ENCODE data around the gene HDGFL2. TPM values are rescaled to one million over a fixed set of nuclear protein-coding genes. Genes with fewer than 3 reads are reported as not detected.
"Not testable (repeated sequence)": the region's sequence is repeated elsewhere in the genome, so short reads cannot be mapped to it uniquely, and the experiment has no call there.

Gene HDGFL2
- total and polyA plus RNA-seq, 8 donors = 12.8 to 32.9 (median 18.3) TPM

DNA sequence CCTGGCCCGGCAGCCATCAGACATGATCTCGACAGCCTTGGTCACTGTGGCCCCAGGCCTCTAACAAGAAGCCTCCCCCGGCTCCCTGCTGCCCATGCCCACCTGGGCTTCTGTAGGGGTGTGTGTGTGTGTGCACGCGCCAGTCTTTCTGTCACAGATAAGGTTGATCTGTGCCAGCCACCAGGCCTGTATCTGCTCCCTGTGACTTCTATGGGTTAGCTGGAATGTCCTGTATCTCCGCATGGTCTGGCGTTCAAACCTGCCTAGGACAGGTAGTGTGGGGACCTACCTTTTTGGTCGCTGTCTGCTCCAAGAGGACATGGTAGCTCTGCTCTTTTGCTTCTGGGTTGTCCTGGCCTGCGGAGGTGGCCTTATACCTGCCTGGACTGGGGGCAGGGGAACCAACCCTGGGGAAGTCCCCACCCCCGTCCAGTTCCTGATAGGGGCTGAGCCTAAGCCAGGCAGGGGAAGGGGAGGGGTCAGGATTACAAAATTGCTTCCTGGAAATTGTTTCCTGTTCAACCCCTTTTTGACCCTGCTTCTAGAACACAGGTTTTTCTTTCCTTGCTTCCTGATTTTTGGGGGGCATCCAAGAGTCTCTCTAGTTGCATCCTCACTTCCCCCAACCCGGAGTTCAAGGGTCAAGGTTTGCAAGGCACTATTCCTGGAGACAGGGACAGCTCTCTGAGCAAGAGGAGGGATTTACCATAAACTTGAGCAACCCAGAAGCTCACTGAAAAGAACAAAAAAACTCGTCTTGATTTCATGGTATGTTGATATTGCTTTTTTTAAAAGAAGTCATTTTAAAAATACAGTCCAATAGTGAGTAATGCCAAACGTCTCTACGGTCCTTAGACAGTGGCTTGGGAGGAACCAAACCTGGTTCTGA, 67.8 kb downstream of the HDGFL2 start, which contains the start of gene LRG1:
LRG1 (minus strand) TSS at position 344 of the 889 bp plus-strand sequence; CDS start at position 321, 23 bp downstream.
- Histone ChIP-seq H3K27me3 (no peaks in the 10 kb centered on the region), H3K9me3 (no peaks in the 10 kb centered on the region), H3K4me3 (peak within 1 kb of the TSS; percentile 10 to 58 (median 28)), H3K4me1 (peaks cover 8 to 31% (median 19%) of the 10 kb centered on the region in 3 donors), H3K27ac (peak within 1 kb of the TSS; percentile 57 to 88 (median 76)), H3K36me3 (no peaks in the 10 kb centered on the region)
- FAIRE-seq (no peak), DNase-seq (peak; percentile 81 to 94 (median 92)), ATAC-seq (peak; percentile 86 to 91 (median 86))
- intact Hi-C loops (cut with DNase I) = no loop called here
- WGBS, 2 donors = 9 to 20% methylated on average over 14 of the region's 14 CpGs
- TF ChIP-seq, protein P1, sequence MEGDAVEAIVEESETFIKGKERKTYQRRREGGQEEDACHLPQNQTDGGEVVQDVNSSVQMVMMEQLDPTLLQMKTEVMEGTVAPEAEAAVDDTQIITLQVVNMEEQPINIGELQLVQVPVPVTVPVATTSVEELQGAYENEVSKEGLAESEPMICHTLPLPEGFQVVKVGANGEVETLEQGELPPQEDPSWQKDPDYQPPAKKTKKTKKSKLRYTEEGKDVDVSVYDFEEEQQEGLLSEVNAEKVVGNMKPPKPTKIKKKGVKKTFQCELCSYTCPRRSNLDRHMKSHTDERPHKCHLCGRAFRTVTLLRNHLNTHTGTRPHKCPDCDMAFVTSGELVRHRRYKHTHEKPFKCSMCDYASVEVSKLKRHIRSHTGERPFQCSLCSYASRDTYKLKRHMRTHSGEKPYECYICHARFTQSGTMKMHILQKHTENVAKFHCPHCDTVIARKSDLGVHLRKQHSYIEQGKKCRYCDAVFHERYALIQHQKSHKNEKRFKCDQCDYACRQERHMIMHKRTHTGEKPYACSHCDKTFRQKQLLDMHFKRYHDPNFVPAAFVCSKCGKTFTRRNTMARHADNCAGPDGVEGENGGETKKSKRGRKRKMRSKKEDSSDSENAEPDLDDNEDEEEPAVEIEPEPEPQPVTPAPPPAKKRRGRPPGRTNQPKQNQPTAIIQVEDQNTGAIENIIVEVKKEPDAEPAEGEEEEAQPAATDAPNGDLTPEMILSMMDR (IDR thresholded peaks at IDR 0.05) = no peak

- ATAC-seq (no peak), DNase-seq (no peak), FAIRE-seq (no peak)
- H3K9me3 ChIP-seq = no peaks in the 10 kb centered on the region
- H3K27ac ChIP-seq = peak overlapping the region in 1 of 4 donors; percentile 87
- TF ChIP-seq, protein P1 (IDR thresholded peaks at IDR 0.05) = no peak
- no peak overlapping the region for H3K4me3 ChIP-seq
- intact Hi-C loops (cut with DNase I) = no loop called here
- H3K27me3 ChIP-seq = no peaks in the 10 kb centered on the region
- peaks cover 3 to 21% (median 10%) of the 10 kb centered on the region in 3 donors for H3K4me1 ChIP-seq
- 79 to 85% methylated on average over 12 of the region's 12 CpGs for WGBS, 2 donors
- H3K36me3 ChIP-seq = no peaks in the 10 kb centered on the region
Measured at GRCh38 chr19:4541114-4541805, 69.2 kb downstream of the HDGFL2 start.

DNA sequence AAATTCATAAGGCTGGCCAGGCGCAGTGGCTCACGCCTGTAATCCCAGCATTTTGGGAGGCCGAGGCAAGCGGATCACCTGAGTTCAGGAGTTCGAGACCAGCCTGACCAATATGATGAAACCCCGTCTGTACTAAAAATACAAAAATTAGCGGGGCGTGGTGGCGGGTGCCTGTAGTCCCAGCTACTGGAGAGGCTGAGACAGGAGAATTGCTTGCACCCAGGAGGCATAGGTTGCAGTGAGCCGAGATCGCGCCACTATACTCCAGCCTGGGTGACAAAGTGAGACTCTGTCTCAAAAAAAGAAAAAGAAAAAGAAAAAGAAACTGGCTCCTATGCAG, 69.7 kb downstream of the HDGFL2 start:
- H3K4me3 ChIP-seq; H3K27me3 ChIP-seq; intact Hi-C loops (cut with DNase I); ATAC-seq; FAIRE-seq; H3K9me3 ChIP-seq; H3K36me3 ChIP-seq; DNase-seq; H3K27ac ChIP-seq: not testable (repeated sequence)
- H3K4me1 ChIP-seq = peaks cover 3 to 20% (median 6%) of the 10 kb centered on the region in 3 donors
- 93 to 95% methylated on average over 12 of the region's 12 CpGs for WGBS, 2 donors

DNA sequence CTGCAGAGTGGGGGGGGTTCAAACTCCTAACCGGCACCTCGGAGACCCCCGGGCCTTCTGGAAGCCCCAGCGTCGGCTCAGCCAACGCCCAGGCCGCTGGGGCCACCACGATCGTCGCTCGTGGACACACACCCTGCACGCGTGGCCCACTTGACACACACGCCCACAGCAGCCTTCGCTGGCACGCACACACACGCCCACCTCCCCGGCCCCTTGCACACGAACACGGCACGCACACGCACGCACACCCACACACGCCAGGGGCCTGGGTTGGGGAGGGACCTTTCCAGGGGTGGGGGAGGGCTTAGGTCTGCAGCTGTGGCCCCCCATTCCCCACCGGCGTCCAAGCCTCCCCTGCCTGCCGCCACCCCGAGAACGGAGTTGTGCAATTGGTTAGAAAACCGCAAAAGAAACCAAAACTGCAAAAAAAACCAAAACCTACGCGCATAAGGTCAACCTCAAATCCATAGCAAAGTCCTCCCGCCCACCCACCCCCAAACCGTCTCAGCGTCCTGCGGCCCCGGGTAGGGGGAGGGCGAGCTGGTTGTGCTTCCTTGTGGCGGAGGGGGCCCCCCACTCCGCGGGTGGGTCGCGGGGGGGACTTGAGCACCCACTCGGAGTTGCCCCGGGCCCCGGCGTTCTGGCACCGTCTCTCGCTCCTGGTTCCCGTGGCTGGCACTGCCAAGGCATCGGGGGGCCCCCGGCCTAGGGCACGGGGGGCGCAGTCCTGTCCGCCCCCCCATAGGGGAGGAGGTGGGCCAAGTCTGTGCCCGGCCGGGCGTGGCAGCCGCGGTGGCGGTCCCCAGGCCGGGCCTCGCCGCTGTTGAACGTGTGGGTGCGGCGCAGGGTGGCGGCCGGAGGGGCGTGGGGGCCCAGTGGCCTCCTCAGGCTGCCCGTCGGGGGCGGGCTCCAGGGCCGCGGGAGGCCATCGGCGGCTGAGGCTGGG, 71.1 kb downstream of the HDGFL2 start:
- Histone ChIP-seq H3K27ac (no peak overlapping the region), H3K36me3 (no peaks in the 10 kb centered on the region), H3K4me1 (peaks cover 0 to 11% (median 0%) of the 10 kb centered on the region in 3 donors), H3K9me3 (no peaks in the 10 kb centered on the region), H3K4me3 (no peak overlapping the region), H3K27me3 (no peaks in the 10 kb centered on the region)
- no peak for ATAC-seq
- intact Hi-C loops (cut with DNase I) = no loop called here
- WGBS, 2 donors = 85 to 90% methylated on average over 70 to 77 of the region's 77 CpGs
- no peak for FAIRE-seq
- DNase-seq = peak in 2 of 6 donors; percentile 50 to 70
- TF ChIP-seq, protein P1 (IDR thresholded peaks at IDR 0.05) = no peak

All from pancreas (tissue), 10 donors.